Loucy (cell line): Measurements from ENCODE around the gene PFKFB3.

Experiments used
- H2AFZ ChIP-seq: fragments of 200-600 bp; sonication (generic); 2 replicates; pipeline ENCODE4 v1.6.0; 2016; ENCODE audit warnings: antibody characterized with exemption, mild to moderate bottlenecking, low read length, moderate library complexity
- H3F3A ChIP-seq: fragments of 200-600 bp; 2 replicates; pipeline ENCODE4 v1.6.0; 2016; ENCODE audit warnings: antibody characterized with exemption, low read depth, mild to moderate bottlenecking
- H3K27me3 ChIP-seq: fragments of 200-600 bp; sonication (generic); 2 replicates; pipeline ENCODE4 v1.6.1; 2014; ENCODE audit warnings: low read length, mild to moderate bottlenecking; ENCODE audit not compliant: insufficient read depth, poor library complexity, severe bottlenecking
- H3K36me3 ChIP-seq: fragments of 200-600 bp; sonication (generic); 2 replicates; pipeline ENCODE4 v1.6.1; 2016; ENCODE audit warnings: low read length; ENCODE audit not compliant: insufficient read depth
- H3K4me1 ChIP-seq: fragments of 200-600 bp; sonication (generic); 2 replicates; pipeline ENCODE4 v1.5.1; 2014; ENCODE audit warnings: low read length, mild to moderate bottlenecking; ENCODE audit not compliant: insufficient read depth, poor library complexity, severe bottlenecking
- H3K4me2 ChIP-seq: fragments of 200-600 bp; sonication (generic); 2 replicates; pipeline ENCODE4 v1.6.0; 2014; ENCODE audit warnings: antibody characterized with exemption, low read length, low read depth, mild to moderate bottlenecking; ENCODE audit not compliant: poor library complexity, severe bottlenecking
- H3K4me3 ChIP-seq: fragments of 200-600 bp; sonication (generic); 2 replicates; pipeline ENCODE4 v1.5.1; 2014; ENCODE audit warnings: low read length, mild to moderate bottlenecking, mixed read lengths; ENCODE audit not compliant: poor library complexity, severe bottlenecking
- H3K79me2 ChIP-seq: fragments of 200-600 bp; sonication (generic); 2 replicates; pipeline ENCODE4 v1.6.1; 2014; ENCODE audit warnings: low read length; ENCODE audit not compliant: insufficient read depth
- H3K9ac ChIP-seq: fragments of 200-600 bp; sonication (generic); 2 replicates; pipeline ENCODE4 v1.6.0; 2014; ENCODE audit warnings: mild to moderate bottlenecking, low read depth, low read length, moderate library complexity; ENCODE audit not compliant: poor library complexity, severe bottlenecking
- H3K9me2 ChIP-seq: fragments of 200-600 bp; sonication (generic); replicated peaks from 2 replicates; pipeline ENCODE4 v1.6.1; 2016; ENCODE audit warnings: low read depth, low read length, mixed read lengths
- H3K9me3 ChIP-seq: fragments of 200-600 bp; sonication (generic); 2 replicates; pipeline ENCODE4 v1.6.1; 2014; ENCODE audit warnings: mild to moderate bottlenecking, antibody characterized with exemption, low read length, low read depth; ENCODE audit not compliant: insufficient read depth
- H4K20me1 ChIP-seq: fragments of 200-600 bp; sonication (generic); 2 replicates; pipeline ENCODE4 v1.6.0; 2014; ENCODE audit warnings: antibody characterized with exemption, low read length, mild to moderate bottlenecking; ENCODE audit not compliant: insufficient read depth, poor library complexity, severe bottlenecking
- EZH2phosphoT487 ChIP-seq: fragments of 200-600 bp; IDR thresholded peaks from 2 replicates; pipeline ENCODE4 v1.6.1; 2018; ENCODE audit warnings: antibody characterized with exemption, mild to moderate bottlenecking, moderate library complexity, borderline replicate concordance
- TF ChIP-seq, protein P1 (sequence below): fragments of 200-600 bp; sonication (generic); conservative IDR thresholded peaks from 2 replicates; pipeline ENCODE4 v1.5.1; 2014; ENCODE audit warnings: mild to moderate bottlenecking, antibody characterized with exemption, low read length

Gene PFKFB3

DNA sequence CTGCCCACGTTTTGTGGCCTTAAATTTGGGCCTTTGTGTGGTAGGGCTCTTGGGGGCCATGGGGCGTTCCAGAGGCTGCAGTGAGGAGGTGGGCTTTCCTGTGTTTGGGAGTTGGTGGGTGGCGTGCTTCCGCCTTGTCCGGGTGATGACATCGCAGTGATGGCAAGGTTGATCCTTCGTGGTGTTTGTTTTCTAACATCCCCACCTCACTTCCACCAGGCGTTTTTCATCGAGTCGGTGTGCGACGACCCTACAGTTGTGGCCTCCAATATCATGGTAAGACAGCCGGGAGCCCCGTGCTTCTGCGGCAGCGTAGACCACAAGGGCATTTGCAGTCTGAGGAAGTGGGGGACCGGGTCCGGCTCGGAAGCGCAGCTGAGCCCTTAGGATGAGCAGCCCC lies 14.2 kb downstream of the PFKFB3 start:
- no peak for TF ChIP-seq EZH2phosphoT487
- TF ChIP-seq, protein P1, sequence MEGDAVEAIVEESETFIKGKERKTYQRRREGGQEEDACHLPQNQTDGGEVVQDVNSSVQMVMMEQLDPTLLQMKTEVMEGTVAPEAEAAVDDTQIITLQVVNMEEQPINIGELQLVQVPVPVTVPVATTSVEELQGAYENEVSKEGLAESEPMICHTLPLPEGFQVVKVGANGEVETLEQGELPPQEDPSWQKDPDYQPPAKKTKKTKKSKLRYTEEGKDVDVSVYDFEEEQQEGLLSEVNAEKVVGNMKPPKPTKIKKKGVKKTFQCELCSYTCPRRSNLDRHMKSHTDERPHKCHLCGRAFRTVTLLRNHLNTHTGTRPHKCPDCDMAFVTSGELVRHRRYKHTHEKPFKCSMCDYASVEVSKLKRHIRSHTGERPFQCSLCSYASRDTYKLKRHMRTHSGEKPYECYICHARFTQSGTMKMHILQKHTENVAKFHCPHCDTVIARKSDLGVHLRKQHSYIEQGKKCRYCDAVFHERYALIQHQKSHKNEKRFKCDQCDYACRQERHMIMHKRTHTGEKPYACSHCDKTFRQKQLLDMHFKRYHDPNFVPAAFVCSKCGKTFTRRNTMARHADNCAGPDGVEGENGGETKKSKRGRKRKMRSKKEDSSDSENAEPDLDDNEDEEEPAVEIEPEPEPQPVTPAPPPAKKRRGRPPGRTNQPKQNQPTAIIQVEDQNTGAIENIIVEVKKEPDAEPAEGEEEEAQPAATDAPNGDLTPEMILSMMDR: no peak
- Histone ChIP-seq H4K20me1 (peaks cover 59% of the 10 kb centered on the region), H3K27me3 (no peaks in the 10 kb centered on the region), H3K79me2 (peaks cover 41% of the 10 kb centered on the region), H3K4me2 (no peak overlapping the region), H2AFZ (no peak overlapping the region), H3K36me3 (peaks cover 91% of the 10 kb centered on the region; the same call in 1 of the 2 replicates), H3K9ac (no peak overlapping the region), H3F3A (no peaks in the 10 kb centered on the region), H3K9me3 (no peaks in the 10 kb centered on the region), H3K4me3 (no peak overlapping the region), H3K4me1 (peaks cover under 1% of the 10 kb centered on the region), H3K9me2 (no peaks in the 10 kb centered on the region)

DNA sequence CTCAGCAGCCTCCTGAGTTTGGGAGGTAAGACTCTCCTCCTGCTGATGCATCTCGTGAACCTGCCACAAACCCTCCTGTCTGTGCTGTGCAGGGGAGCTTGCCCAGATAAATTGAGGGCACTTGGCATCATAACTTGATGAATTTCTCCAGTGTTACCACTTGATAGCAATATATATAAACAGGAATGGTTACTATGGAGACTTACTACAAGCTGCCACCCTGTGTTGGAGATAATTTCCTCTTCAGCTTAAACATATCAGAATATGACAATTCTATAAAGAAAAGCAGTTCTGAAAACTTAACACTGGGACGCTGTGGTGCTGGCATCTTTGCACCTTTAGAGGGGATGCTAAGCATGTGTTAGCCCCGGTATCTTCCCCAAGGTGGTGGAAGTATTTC lies 14.9 kb downstream of the PFKFB3 start:
- Histone ChIP-seq H3K9me3 (no peaks in the 10 kb centered on the region), H3K9me2 (no peaks in the 10 kb centered on the region), H3K79me2 (peaks cover 34% of the 10 kb centered on the region; the same call in 1 of the 2 replicates), H4K20me1 (peaks cover 52% of the 10 kb centered on the region), H3K4me2 (no peak overlapping the region), H3K9ac (no peak overlapping the region), H3K27me3 (no peaks in the 10 kb centered on the region), H3K36me3 (peaks cover 97% of the 10 kb centered on the region; the same call in 1 of the 2 replicates), H3K4me1 (no peaks in the 10 kb centered on the region), H3F3A (no peaks in the 10 kb centered on the region), H3K4me3 (no peak overlapping the region), H2AFZ (no peak overlapping the region)
- TF ChIP-seq, protein P1: no peak
- TF ChIP-seq EZH2phosphoT487: no peak

DNA sequence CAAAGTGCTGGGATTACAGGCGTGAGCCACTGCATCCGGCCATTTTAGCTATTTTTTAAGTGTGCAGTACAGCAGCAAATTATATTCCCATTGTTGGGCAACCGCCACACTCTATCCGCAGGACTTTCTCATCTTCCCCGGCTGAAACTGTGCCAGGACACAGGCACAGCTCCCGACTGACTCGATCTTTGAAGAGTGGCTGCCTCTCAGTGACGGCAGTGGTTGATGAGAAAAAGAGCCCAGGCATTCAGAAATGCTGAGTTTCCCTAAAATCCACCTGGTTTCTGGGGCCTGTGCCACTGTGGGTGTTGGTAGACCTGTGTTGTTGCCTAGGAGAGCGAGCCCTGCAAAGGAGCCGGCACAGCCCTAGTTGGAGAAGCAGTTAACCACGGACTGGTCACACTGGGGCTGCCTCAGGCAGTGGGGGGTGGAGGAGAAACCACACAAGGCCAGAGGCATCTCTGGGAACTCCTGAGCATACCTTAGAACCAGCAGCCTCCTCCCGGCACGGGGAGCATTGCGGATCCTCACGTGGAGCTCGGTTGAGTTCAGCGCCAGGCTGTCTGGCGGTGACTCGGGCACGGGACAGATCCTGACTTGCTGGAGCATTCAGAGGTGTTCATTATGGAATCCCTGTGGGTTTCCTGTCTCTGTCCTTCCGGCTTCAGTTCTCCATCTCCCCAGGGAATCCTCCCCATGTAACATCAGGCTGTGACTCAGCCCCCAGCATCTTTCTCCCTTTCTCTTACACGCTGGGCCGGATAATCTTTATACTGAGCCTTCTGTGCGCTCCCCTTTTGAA lies 16.2 kb downstream of the PFKFB3 start:
- no peaks in the 10 kb centered on the region for H3K27me3 ChIP-seq
- no peak overlapping the region for H2AFZ ChIP-seq
- no peak overlapping the region for H3K4me3 ChIP-seq
- H4K20me1 ChIP-seq: peaks cover 39% of the 10 kb centered on the region
- TF ChIP-seq EZH2phosphoT487: no peak
- TF ChIP-seq, protein P1: no peak
- no peak overlapping the region for H3K9ac ChIP-seq
- no peaks in the 10 kb centered on the region for H3K9me3 ChIP-seq
- peaks cover 21% of the 10 kb centered on the region; the same call in 1 of the 2 replicates for H3K79me2 ChIP-seq
- H3K4me1 ChIP-seq: no peaks in the 10 kb centered on the region
- peaks cover 98% of the 10 kb centered on the region; the same call in 1 of the 2 replicates for H3K36me3 ChIP-seq
- no peaks in the 10 kb centered on the region for H3F3A ChIP-seq
- no peaks in the 10 kb centered on the region for H3K9me2 ChIP-seq
- no peak overlapping the region for H3K4me2 ChIP-seq
